K562 (cell line): ENCODE measurements around the gene NUDT5. TPM values are rescaled to one million over a fixed set of nuclear protein-coding genes. Genes with fewer than 3 reads are reported as not detected.

Source experiments
- ATAC-seq: fragments of 200-7000 bp; cut with Tn5 transposase; 3 replicates; pipeline ENCODE4 v1.9.1; 2020; ENCODE audit warnings: moderate library complexity
- BruUV-seq: library from RNA; stranded (reverse); fragments of 400-500 nt; replicated peaks from 2 replicates; lab custom pipeline; 2021; lab: Mats Ljungman, UMichigan
- CTCF ChIA-PET: fragments of 300-600 bp; formaldehyde crosslinking; extraction: SDS; loops from one replicate; lab custom pipeline; 2021; ENCODE audit warnings: low intra/inter-chr PET ratio; lab: Yijun Ruan, JAX
- POLR2A ChIA-PET: fragments of 300-600, 350-650 bp; sonication (Branson Sonifier 250); formaldehyde crosslinking; extraction: SDS; loops from one replicate; lab custom pipeline; 2021; ENCODE audit warnings: antibody characterized with exemption, inconsistent platforms; lab: Yijun Ruan, JAX
- DNase-seq, 4 experiments: peaks; one replicate each; pipeline versions ENCODE4 v3.0.0 to v3.0.0-alpha.2; 2011 to 2018; ENCODE audit warnings: low spot score in 3 of 4, mixed read lengths in 3 of 4; ENCODE audit errors: extremely low read depth in 1 of 4
- FAIRE-seq: peaks from 2 replicates; lab custom pipeline; 2011; peaks lifted over from hg19 to GRCh38; lab: Jason Lieb, UNC
- H2AFZ ChIP-seq: 2 replicates; pipeline ENCODE4 v1.6.0; 2011; ENCODE audit warnings: low read depth, low read length, control low read depth, inconsistent platforms
- H3K27ac ChIP-seq: fragments of 200-600 bp; 3 replicates; pipeline ENCODE4 v1.8.0; 2011; ENCODE audit warnings: low read depth, mild to moderate bottlenecking, control low read depth, inconsistent platforms, low read length, moderate library complexity, mixed read lengths; ENCODE audit errors: extremely low read depth
- H3K27me3 ChIP-seq, 2 experiments: fragments of 300-600 bp in 1 of 2; 2 replicates in 1 of 2; 3 replicates in 1 of 2; pipeline versions ENCODE4 v1.6.0 to v1.8.0; 2011; ENCODE audit warnings: inconsistent platforms in 2 of 2, low read length in 2 of 2, mild to moderate bottlenecking in 1 of 2, mixed read lengths in 1 of 2, moderate library complexity in 1 of 2; ENCODE audit not compliant: control insufficient read depth in 2 of 2, insufficient read depth in 2 of 2
- H3K36me3 ChIP-seq: fragments of 300-600 bp; 3 replicates; pipeline ENCODE4 v1.8.0; 2011; ENCODE audit warnings: mild to moderate bottlenecking, low read length, inconsistent platforms; ENCODE audit not compliant: control insufficient read depth, insufficient read depth
- H3K4me1 ChIP-seq, 2 experiments: fragments of 200-600 bp in 1 of 2; replicated peaks in 1 of 2; 2 replicates in 1 of 2; 3 replicates in 1 of 2; pipeline versions ENCODE4 v1.5.1 to v1.8.0; 2011; ENCODE audit warnings: inconsistent platforms in 2 of 2, low read length in 2 of 2, mild to moderate bottlenecking in 1 of 2, mixed read lengths in 1 of 2, moderate library complexity in 1 of 2; ENCODE audit not compliant: control insufficient read depth in 2 of 2, insufficient read depth in 2 of 2
- H3K4me2 ChIP-seq: 2 replicates; pipeline ENCODE4 v1.6.1; 2011; ENCODE audit warnings: low read length, control low read depth, inconsistent platforms, mixed read lengths; ENCODE audit not compliant: insufficient read depth
- H3K4me3 ChIP-seq: fragments of 200-600 bp; sonication (generic), shearing (Covaris generic); 2 replicates; pipeline ENCODE4 v1.5.1; 2016; ENCODE audit warnings: control low read depth, inconsistent platforms
- H3K79me2 ChIP-seq: fragments of 200-600 bp; 3 replicates; pipeline ENCODE4 v1.8.0; 2011; ENCODE audit warnings: low read length, inconsistent platforms; ENCODE audit not compliant: control insufficient read depth, insufficient read depth
- H3K9ac ChIP-seq, 2 experiments: 2 replicates each; pipeline versions ENCODE4 v1.6.0 to v1.6.1; 2011; ENCODE audit warnings: low read depth in 2 of 2, low read length in 2 of 2, control low read depth in 1 of 2, inconsistent platforms in 1 of 2, mild to moderate bottlenecking in 1 of 2, mixed read lengths in 1 of 2; ENCODE audit not compliant: insufficient read depth in 1 of 2
- H3K9me1 ChIP-seq: one replicate; pipeline ENCODE4 v1.6.0; 2011; ENCODE audit warnings: inconsistent platforms, mild to moderate bottlenecking, low read length, moderate library complexity; ENCODE audit not compliant: control insufficient read depth, insufficient read depth
- H3K9me3 ChIP-seq: replicated peaks from 2 replicates; pipeline ENCODE4 v1.5.1; 2011; ENCODE audit warnings: low read depth, low read length, inconsistent platforms; ENCODE audit not compliant: control insufficient read depth, insufficient read depth
- H4K20me1 ChIP-seq: replicated peaks from 2 replicates; pipeline ENCODE4 v1.6.1; 2011; ENCODE audit warnings: low read length, inconsistent platforms, mixed read lengths; ENCODE audit not compliant: control insufficient read depth, insufficient read depth
- BRF1 ChIP-seq: IDR thresholded peaks from 3 replicates; pipeline ENCODE4 v1.6.1; 2011; ENCODE audit warnings: borderline replicate concordance, mild to moderate bottlenecking; ENCODE audit not compliant: insufficient read length; ENCODE audit errors: extremely low read depth
- C11orf30 ChIP-seq: fragments of 450-650 bp; IDR thresholded peaks from 2 replicates; pipeline ENCODE4 v1.6.1; 2016; ENCODE audit warnings: low read depth, mild to moderate bottlenecking
- MAFG ChIP-seq: fragments of 450-650 bp; conservative IDR thresholded peaks from 2 replicates; pipeline ENCODE4 v1.6.1; 2016; ENCODE audit warnings: missing genetic modification characterization, missing compliant biosample characterization
- NFE2 ChIP-seq: IDR thresholded peaks from 2 replicates; pipeline ENCODE4 v1.6.1; 2014; ENCODE audit warnings: antibody characterized with exemption, low read depth
- NFE2L1 ChIP-seq: fragments of 450-650 bp; IDR thresholded peaks from 2 replicates; pipeline ENCODE4 v1.6.1; 2016; ENCODE audit warnings: missing genetic modification characterization, low read depth, mild to moderate bottlenecking, missing compliant biosample characterization, moderate library complexity, borderline replicate concordance
- TFAP4 ChIP-seq: sonication (generic); formaldehyde crosslinking; IDR thresholded peaks from 2 replicates; pipeline ENCODE4 v1.8.0; 2022; ENCODE audit warnings: missing genetic modification reagents, mild to moderate bottlenecking, moderate library complexity, borderline replicate concordance
- ZNF316 ChIP-seq: fragments of 450-650 bp; IDR thresholded peaks from 2 replicates; pipeline ENCODE4 v1.6.1; 2016
- WGBS: fragments of 100-300 bp; shearing (Covaris generic); methylation state at CpG from one replicate; pipeline ENCODE4 v1.1.6; 2016; ENCODE audit warnings: low coverage, mixed read lengths; ENCODE audit not compliant: insufficient coverage; ENCODE audit errors: missing lambda C conversion rate; 5-methylcytosine and 5-hydroxymethylcytosine counted together
- in situ Hi-C: fragments of 300-500 bp; cut with MboI; formaldehyde crosslinking; loops from 4 replicates; pipeline ENCODE4 v1.15.0; 2018; ENCODE audit warnings: inconsistent platforms, mixed read lengths
- intact Hi-C: fragments of 100-400 bp; cut with micrococcal nuclease; formaldehyde crosslinking; loops from 2 replicates; pipeline ENCODE4 v1.14.2; 2022
- polyA plus RNA-seq, 8 experiments: library from polyadenylated mRNA; depleted of rRNA in 4 of 8; stranded (reverse) in 5 of 8; unstranded in 3 of 8; fragments of >200 nt; fragmentation: Nextera tagmentation in 2 of 8; fragmentation: Illumina TruSeq in 1 of 8; extraction: Ambion mirVana in 2 of 8; extraction: Trizol in 1 of 8; gene quantifications; 2 replicates each; pipeline versions ENCODE4 v1.2.1 to v1.2.3, GENCODE V29; 2011 to 2014; ENCODE audit warnings: inconsistent platforms in 1 of 8, missing spikeins in 1 of 8
- total RNA-seq, 7 experiments: library from RNA; depleted of rRNA in 6 of 7; stranded (reverse); fragments of >200 nt in 6 of 7; fragmentation: Illumina TruSeq in 2 of 7; extraction: Trizol in 2 of 7; gene quantifications; 2 replicates each; pipeline versions ENCODE4 v1.2.1 to v1.2.3, GENCODE V29; 2011 to 2021; ENCODE audit warnings: low replicate concordance in 1 of 7
- TF ChIP-seq, protein P1 (sequence below): fragments of 450-650 bp; formaldehyde crosslinking; conservative IDR thresholded peaks from 2 replicates; pipeline ENCODE4 v1.4.0; 2022; ENCODE audit warnings: mild to moderate bottlenecking, missing genetic modification characterization

Gene NUDT5
- total and polyA plus RNA-seq, 9 of the 15 experiments (the other 6 are each of a cell fraction or from before 2014, with no cell fraction given) = 87.7 to 422 (median 186) TPM

GRCh38 chr10:12188656-12189055 lies 7.0 kb downstream of the NUDT5 start:
- H3K27ac ChIP-seq = no peak overlapping the region
- TF ChIP-seq, protein P1, sequence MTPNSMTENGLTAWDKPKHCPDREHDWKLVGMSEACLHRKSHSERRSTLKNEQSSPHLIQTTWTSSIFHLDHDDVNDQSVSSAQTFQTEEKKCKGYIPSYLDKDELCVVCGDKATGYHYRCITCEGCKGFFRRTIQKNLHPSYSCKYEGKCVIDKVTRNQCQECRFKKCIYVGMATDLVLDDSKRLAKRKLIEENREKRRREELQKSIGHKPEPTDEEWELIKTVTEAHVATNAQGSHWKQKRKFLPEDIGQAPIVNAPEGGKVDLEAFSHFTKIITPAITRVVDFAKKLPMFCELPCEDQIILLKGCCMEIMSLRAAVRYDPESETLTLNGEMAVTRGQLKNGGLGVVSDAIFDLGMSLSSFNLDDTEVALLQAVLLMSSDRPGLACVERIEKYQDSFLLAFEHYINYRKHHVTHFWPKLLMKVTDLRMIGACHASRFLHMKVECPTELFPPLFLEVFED (CRISPR knock-in tag) = no peak
- no peak for TF ChIP-seq BRF1
- TF ChIP-seq NFE2L1 (tag) = peak; percentile 35; the same call in 1 of the 2 replicates
- TF ChIP-seq NFE2 = peak; percentile 50; the same call in 1 of the 2 replicates
- TF ChIP-seq MAFG (tag) = peak; percentile 59; the same call in 1 of the 2 replicates
- no peak for TF ChIP-seq TFAP4
- TF ChIP-seq C11orf30 = 0 out of 2 replicates have a peak, but pooled peaks have one; percentile 29
- TF ChIP-seq ZNF316 = peak; percentile 24; the same call in 1 of the 2 replicates
- FAIRE-seq (peak; percentile 48), DNase-seq (no peak), ATAC-seq (no peak)
- no peak overlapping the region for H2AFZ ChIP-seq
- no TSS peak for BruUV-seq
- no peaks in the 10 kb centered on the region for H4K20me1 ChIP-seq
- POLR2A ChIA-PET = no interaction called here
- WGBS = 67% methylated on average over 4 of the region's 6 CpGs
- CTCF ChIA-PET = no interaction called here
- H3K27me3 ChIP-seq = no peaks in the 10 kb centered on the region
- H3K4me3 ChIP-seq = no peak overlapping the region
- no peak overlapping the region for H3K4me2 ChIP-seq
- peaks cover 65% of the 10 kb centered on the region; the same call in 2 of the 3 replicates for H3K36me3 ChIP-seq
- H3K9me3 ChIP-seq = no peaks in the 10 kb centered on the region
- H3K9ac ChIP-seq = no peak overlapping the region
- intact Hi-C loops = no loop called here
- peaks cover 0 to under 1% of the 10 kb centered on the region in 2 experiments; a peak in 1 of 5 replicates for H3K4me1 ChIP-seq
- no peaks in the 10 kb centered on the region for H3K9me1 ChIP-seq
- H3K79me2 ChIP-seq = peaks cover 49% of the 10 kb centered on the region
- in situ Hi-C loops = no loop called here
